GM23338 (cell line): ENCODE results near the gene NINJ1. TPM values are rescaled to one million over a fixed set of nuclear protein-coding genes. Genes with fewer than 3 reads are reported as not detected.

ENCODE experiments used
- ATAC-seq: fragments of 200-7000 bp; cut with Tn5 transposase; 3 replicates; pipeline ENCODE4 v1.9.1; 2020
- DNase-seq: peaks from one replicate; pipeline ENCODE4 v3.0.0-alpha.2; 2015; ENCODE audit warnings: low spot score
- H2AFZ ChIP-seq: fragments of 200-600 bp; sonication (generic); 2 replicates; pipeline ENCODE4 v1.8.0; 2016; ENCODE audit warnings: antibody characterized with exemption, mild to moderate bottlenecking, moderate library complexity
- H3F3A ChIP-seq: fragments of 200-600 bp; sonication (generic); replicated peaks from 2 replicates; pipeline ENCODE4 v1.8.0; 2017; ENCODE audit warnings: antibody characterized with exemption, mixed run types, low read depth
- H3K27ac ChIP-seq: fragments of 200-600 bp; sonication (generic); 2 replicates; pipeline ENCODE4 v1.6.1; 2016; ENCODE audit warnings: low read depth
- H3K27me3 ChIP-seq: fragments of 200-600 bp; sonication (generic); 2 replicates; pipeline ENCODE4 v1.8.0; 2016; ENCODE audit warnings: mild to moderate bottlenecking, mixed run types, moderate library complexity; ENCODE audit not compliant: insufficient read depth
- H3K36me3 ChIP-seq: fragments of 200-600 bp; sonication (generic); 2 replicates; pipeline ENCODE4 v1.8.0; 2016; ENCODE audit warnings: mild to moderate bottlenecking; ENCODE audit not compliant: insufficient read depth
- H3K4me1 ChIP-seq: fragments of 200-600 bp; sonication (generic); 2 replicates; pipeline ENCODE4 v1.8.0; 2016; ENCODE audit warnings: mild to moderate bottlenecking, moderate library complexity; ENCODE audit not compliant: insufficient read depth
- H3K4me2 ChIP-seq: fragments of 200-600 bp; sonication (generic); 2 replicates; pipeline ENCODE4 v1.7.1; 2017; ENCODE audit warnings: mixed run types
- H3K4me3 ChIP-seq: fragments of 200-600 bp; sonication (generic); 2 replicates; pipeline ENCODE4 v1.6.1; 2016; ENCODE audit warnings: mixed run types
- H3K79me2 ChIP-seq: fragments of 200-600 bp; sonication (generic); replicated peaks from 2 replicates; pipeline ENCODE4 v1.8.0; 2017; ENCODE audit warnings: mild to moderate bottlenecking; ENCODE audit not compliant: insufficient read depth
- H3K9me2 ChIP-seq: fragments of 200-600 bp; sonication (generic); 2 replicates; pipeline ENCODE4 v1.8.0; 2017; ENCODE audit not compliant: insufficient read depth
- H4K20me1 ChIP-seq: fragments of 200-600 bp; sonication (generic); replicated peaks from 2 replicates; pipeline ENCODE4 v1.8.0; 2017; ENCODE audit warnings: mild to moderate bottlenecking; ENCODE audit not compliant: insufficient read depth
- H3K27ac Mint-ChIP-seq: 2 replicates; pipeline ENCODE4 v1.8.0; 2020; ENCODE audit warnings: inconsistent platforms, mild to moderate bottlenecking, moderate library complexity, mixed read lengths
- H3K27me3 Mint-ChIP-seq: 3 replicates; pipeline ENCODE4 v1.8.0; 2022; ENCODE audit warnings: low read depth, mild to moderate bottlenecking, moderate library complexity, mixed read lengths, inconsistent platforms; ENCODE audit not compliant: insufficient read depth, poor library complexity
- H3K36me3 Mint-ChIP-seq: 3 replicates; pipeline ENCODE4 v1.8.0; 2021; ENCODE audit warnings: low read depth, mild to moderate bottlenecking, inconsistent platforms, moderate library complexity, mixed read lengths
- H3K4me1 Mint-ChIP-seq: 3 replicates; pipeline ENCODE4 v1.8.0; 2020; ENCODE audit warnings: mild to moderate bottlenecking, inconsistent platforms, mixed read lengths
- H3K4me3 Mint-ChIP-seq: 3 replicates; pipeline ENCODE4 v1.8.0; 2021; ENCODE audit warnings: moderate library complexity, mild to moderate bottlenecking, inconsistent platforms, mixed read lengths
- H3K9me3 Mint-ChIP-seq: 3 replicates; pipeline ENCODE4 v1.8.0; 2020; ENCODE audit warnings: moderate library complexity, mild to moderate bottlenecking, inconsistent platforms, mixed read lengths
- CREB1 ChIP-seq: fragments of 250-450 bp; sonication (Bioruptor Pico); IDR thresholded peaks from 2 replicates; pipeline ENCODE4 v1.5.0; 2020; ENCODE audit warnings: low read depth, mild to moderate bottlenecking, moderate library complexity
- CTCF ChIP-seq, 2 experiments: fragments of 200-600 bp in 1 of 2; sonication (generic) in 1 of 2; conservative IDR thresholded peaks; 2 replicates each; pipeline versions ENCODE4 v1.5.1 to v1.6.1; 2016 to 2017; ENCODE audit warnings: antibody characterized with exemption in 2 of 2, low read depth in 2 of 2, mild to moderate bottlenecking in 2 of 2, moderate library complexity in 1 of 2
- ETS1 ChIP-seq: IDR thresholded peaks from 2 replicates; pipeline ENCODE4 v1.6.1; 2016; ENCODE audit warnings: antibody characterized with exemption
- EZH2 ChIP-seq: fragments of 200-600 bp; sonication (generic); IDR thresholded peaks from one replicate; pipeline ENCODE4 v1.8.0; 2017; ENCODE audit warnings: antibody characterized with exemption, mild to moderate bottlenecking, low read depth; ENCODE audit not compliant: unreplicated experiment
- EZH2phosphoT487 ChIP-seq: fragments of 200-600 bp; sonication (generic); IDR thresholded peaks from one replicate; pipeline ENCODE4 v1.8.1; 2018; ENCODE audit warnings: antibody characterized with exemption; ENCODE audit not compliant: unreplicated experiment
- JUNB ChIP-seq: IDR thresholded peaks from one replicate; pipeline ENCODE4 v1.6.1; 2016; ENCODE audit warnings: antibody characterized with exemption; ENCODE audit not compliant: unreplicated experiment
- NANOG ChIP-seq: IDR thresholded peaks from 2 replicates; pipeline ENCODE4 v1.6.1; 2016; ENCODE audit warnings: antibody characterized with exemption, borderline replicate concordance
- POLR2AphosphoS5 ChIP-seq: IDR thresholded peaks from 2 replicates; pipeline ENCODE4 v1.6.1; 2016; ENCODE audit warnings: antibody characterized with exemption, low read depth
- REST ChIP-seq: IDR thresholded peaks from one replicate; pipeline ENCODE4 v1.6.1; 2018; ENCODE audit warnings: antibody characterized with exemption; ENCODE audit not compliant: unreplicated experiment
- ZNF114 ChIP-seq: fragments of 250-450 bp; sonication (Bioruptor Pico); IDR thresholded peaks from 2 replicates; pipeline ENCODE4 v1.5.0; 2020; ENCODE audit warnings: mild to moderate bottlenecking, moderate library complexity
- ZNF331 ChIP-seq: fragments of 250-450 bp; sonication (Bioruptor Pico); IDR thresholded peaks from 2 replicates; pipeline ENCODE4 v1.5.0; 2020; ENCODE audit warnings: low read depth, mild to moderate bottlenecking, moderate library complexity
- ZNF462 ChIP-seq: fragments of 250-450 bp; sonication (Bioruptor Pico); IDR thresholded peaks from 2 replicates; pipeline ENCODE4 v1.5.0; 2020; ENCODE audit warnings: mild to moderate bottlenecking, moderate library complexity
- polyA plus RNA-seq: library from polyadenylated mRNA; unstranded; fragments of >200 nt; fragmentation: Nextera tagmentation; extraction: Ambion mirVana; gene quantifications from 2 replicates; pipeline ENCODE4 v1.2.1, GENCODE V29; 2016
- total RNA-seq: library from RNA; depleted of rRNA; stranded (reverse); fragments of >200 nt; shearing (Covaris generic); gene quantifications from 2 replicates; pipeline ENCODE4 v1.2.3, GENCODE V29; 2014

Gene NINJ1
- total and polyA plus RNA-seq, 2 experiments from 2014 or later = 36.3 to 39.7 TPM

GRCh38 chr9:93177676-93178075 is 43.6 kb upstream of the NINJ1 start:
- no peak overlapping the region for H3K4me3 ChIP-seq
- no peaks in the 10 kb centered on the region for H3K9me2 ChIP-seq
- peaks cover 9% of the 10 kb centered on the region for H3K27me3 ChIP-seq
- no peaks in the 10 kb centered on the region for H3K79me2 ChIP-seq
- Mint-ChIP-seq H3K27ac (no peak overlapping the region), H3K4me3 (no peak overlapping the region), H3K36me3 (no peaks in the 10 kb centered on the region), H3K27me3 (peaks cover 11% of the 10 kb centered on the region), H3K9me3 (no peaks in the 10 kb centered on the region), H3K4me1 (no peaks in the 10 kb centered on the region)
- no peaks in the 10 kb centered on the region for H3K4me1 ChIP-seq
- no peaks in the 10 kb centered on the region for H3K36me3 ChIP-seq
- ATAC-seq = no peak
- DNase-seq = no peak
- no peak overlapping the region for H3K27ac ChIP-seq
- H3K4me2 ChIP-seq = no peak overlapping the region
- H3F3A ChIP-seq = no peaks in the 10 kb centered on the region
- no peaks in the 10 kb centered on the region for H4K20me1 ChIP-seq
- no peak overlapping the region for H2AFZ ChIP-seq
- TF ChIP-seq ZNF331 (CRISPR knock-in tag) (no peak), NANOG (no peak), EZH2 (no peak), REST (no peak), CREB1 (CRISPR knock-in tag) (no peak), EZH2phosphoT487 (no peak), POLR2AphosphoS5 (no peak), ETS1 (no peak), CTCF (conservative IDR thresholded peaks at IDR 0.05; ENCODE audit: low read depth in 2 of 2) (no peak), ZNF114 (no peak), ZNF462 (CRISPR knock-in tag) (no peak), JUNB (no peak)
